Dedifferentiated amniotic fluid mesenchymal stem cell (primary cell): ENCODE results near the gene SAE1.
"Not testable (repeated sequence)": the region's sequence is repeated elsewhere in the genome, so short reads cannot be mapped to it uniquely, and the experiment has no call there.

Experiments used
- DNase-seq: peaks from one replicate; pipeline ENCODE4 v3.0.0-alpha.2; 2016; ENCODE audit errors: extremely low spot score

SAE1 gene

GRCh38 chr19:47130589-47131227 is at the start of gene SAE1:
Gene SAE1 (plus strand): TSS chr19:47130835. CDS start chr19:47130931, 96 bp downstream.
- peak; percentile 97 for DNase-seq

DNA sequence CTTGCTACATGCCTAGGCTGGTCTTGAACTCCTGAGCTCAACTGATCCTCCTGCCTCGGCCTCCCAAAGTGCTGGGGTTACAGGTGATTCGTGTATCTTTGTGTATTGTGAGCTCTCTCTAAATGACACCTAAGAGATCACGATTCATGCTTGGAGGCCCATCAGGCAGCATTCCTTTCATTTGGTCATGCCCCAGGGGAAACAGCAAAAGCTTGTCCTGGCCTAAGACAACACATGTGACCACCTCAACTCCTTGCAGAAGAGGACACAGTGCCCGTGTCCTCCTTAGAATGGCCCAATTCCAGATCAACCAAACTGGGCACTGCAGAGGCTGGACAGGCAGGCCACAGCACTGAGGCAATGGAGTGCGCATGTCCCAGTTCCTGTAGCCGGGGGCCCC is 49.5 kb upstream of the SAE1 start:
- no peak for DNase-seq

DNA sequence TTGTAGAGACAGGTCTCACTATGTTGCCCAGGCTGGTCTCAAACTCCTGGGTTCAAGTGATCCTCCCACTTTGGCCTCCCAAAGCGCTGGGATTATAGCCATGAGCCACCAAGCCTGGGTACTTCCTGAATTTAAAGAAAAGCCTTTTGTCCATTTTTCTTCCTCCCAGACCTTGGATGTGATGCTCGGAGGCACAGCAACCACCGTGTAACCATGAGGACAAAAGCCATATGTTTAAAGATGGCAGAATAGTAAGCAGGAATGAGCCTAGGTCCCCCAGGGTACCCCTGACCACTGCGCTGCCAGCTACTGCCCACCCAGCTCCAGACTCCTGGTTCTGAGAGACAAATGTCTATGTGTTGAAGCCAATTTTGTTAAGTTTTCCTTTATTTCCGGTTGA is 48.1 kb upstream of the SAE1 start:
- DNase-seq = no peak

- no peak for DNase-seq
Observed at GRCh38 chr19:47084879-47085439, 45.7 kb upstream of the SAE1 start.

- DNase-seq = no peak
Observed at GRCh38 chr19:47086280-47086679, 44.4 kb upstream of the SAE1 start.

DNA sequence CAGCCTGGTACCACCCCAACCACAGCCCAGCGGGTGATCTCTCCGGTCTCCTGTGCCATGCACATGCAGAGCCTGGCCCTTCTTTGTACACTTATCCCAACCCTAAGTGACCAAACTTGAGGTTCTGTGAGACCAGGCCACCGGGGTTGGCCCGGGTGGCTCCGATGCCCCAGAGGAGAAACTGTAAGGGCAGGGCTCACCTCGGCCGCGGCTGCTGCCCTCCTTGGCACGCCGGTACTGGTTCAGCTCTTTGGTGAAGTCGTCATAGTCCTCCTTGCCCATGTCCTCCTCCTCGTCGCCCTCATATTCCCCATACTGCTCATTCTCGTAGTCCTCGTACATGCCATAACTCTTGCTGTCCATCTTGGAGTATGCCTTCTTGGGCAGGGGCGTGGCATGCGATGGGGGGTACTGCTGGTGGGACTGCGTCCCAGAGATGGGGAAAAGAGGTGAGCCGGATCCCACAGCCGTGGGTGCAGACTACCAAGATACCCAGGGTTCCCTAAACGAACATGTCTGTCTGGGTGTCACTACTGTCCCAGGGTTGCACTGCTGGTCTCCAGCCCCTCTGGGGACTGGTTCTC is 40.8 kb upstream of the SAE1 start:
- no peak for DNase-seq

- DNase-seq = no peak
Observed at GRCh38 chr19:47093254-47093653, 37.4 kb upstream of the SAE1 start.

DNA sequence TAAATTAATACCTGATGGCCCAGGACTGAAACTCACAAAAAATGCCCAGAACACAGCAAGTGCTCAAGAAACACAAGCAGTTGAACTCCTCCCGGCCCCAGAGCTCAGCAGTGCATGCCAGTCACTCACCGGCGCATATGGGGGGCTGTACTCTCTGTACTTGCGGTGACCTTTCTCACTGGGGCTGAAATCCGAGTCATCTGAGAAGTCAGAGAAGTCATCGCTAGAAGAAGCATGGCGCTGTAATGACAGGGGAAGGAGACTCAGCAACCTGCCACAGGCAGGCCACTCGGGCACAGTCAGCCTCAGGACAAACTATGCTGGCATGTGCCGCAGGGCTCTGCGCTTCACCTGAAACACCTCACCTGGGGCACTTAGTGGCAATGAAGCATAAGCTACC is 36.8 kb upstream of the SAE1 start:
- no peak for DNase-seq

GRCh38 chr19:47094557-47095475 is 35.8 kb upstream of the SAE1 start:
- DNase-seq = no peak

DNA sequence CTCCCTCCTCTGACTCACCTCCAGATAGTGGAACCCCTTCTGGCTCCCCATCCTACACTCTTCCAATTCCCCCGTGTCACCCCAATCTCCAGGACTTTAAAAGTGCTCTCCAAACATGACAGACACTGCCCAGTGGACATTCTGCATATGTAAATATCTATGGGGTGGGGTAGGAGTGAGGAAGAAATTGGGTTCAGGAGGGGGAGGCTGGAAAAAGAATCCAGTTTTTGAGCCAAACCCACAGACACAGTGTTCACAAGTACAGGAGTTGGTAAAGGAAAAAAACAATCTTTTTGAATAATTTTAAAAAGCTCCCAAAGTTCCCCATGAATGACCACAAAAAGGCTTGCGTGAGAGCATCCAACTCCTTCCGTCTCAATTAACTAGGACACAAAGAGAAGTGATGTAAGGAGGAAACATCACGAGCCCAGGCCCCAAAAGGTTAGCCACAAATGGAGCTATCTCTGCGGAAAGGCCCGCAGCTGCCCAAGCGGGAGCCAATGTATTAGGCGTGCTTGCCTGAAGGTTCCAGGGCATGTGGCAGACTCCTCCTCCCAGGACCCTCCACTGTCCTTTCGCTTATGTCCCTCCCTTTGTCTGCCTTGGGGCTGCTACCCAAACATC is 35.0 kb upstream of the SAE1 start:
- no peak for DNase-seq

- DNase-seq = no peak
Observed at GRCh38 chr19:47096100-47096704, 34.4 kb upstream of the SAE1 start.

- DNase-seq = no peak
Observed at GRCh38 chr19:47096721-47097120, 33.9 kb upstream of the SAE1 start.

DNA sequence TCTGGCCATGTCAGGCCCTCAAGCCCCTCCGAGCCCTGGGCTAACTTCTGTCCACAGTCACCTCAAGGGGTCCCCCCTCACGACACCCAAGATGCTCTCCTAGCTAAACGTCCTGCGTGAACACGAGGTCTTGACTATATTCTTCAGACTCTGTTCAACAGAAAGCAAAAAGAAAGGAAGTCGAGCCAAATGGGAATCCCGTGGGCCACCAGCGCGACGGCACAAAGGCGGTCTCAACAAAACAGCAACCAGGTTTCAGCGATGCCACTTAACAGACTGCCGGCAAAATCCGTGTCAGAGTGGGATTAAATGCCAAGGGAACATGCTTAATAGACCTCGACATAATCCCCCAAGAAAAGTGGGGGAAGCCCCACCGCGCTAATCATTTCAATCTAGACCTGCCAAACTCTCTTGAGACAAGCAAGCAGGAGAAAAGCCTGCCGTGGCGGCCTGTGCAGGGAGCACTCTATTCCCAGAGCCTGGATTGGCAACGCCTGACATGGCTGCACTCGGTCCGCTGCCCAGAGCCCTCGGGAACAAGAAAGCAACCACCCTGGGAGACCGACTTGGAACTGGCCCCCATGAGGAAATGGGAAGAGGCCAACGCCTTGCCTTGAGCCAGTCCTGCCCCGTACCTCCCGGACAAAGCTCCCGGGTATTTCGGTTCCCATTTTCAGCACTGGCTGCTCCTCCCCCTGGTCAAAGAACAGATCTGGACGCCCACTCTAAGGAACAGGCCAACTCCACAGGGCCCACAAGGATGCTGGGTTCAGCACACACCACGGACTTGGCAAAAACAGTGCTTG is 33.0 kb upstream of the SAE1 start:
- no peak for DNase-seq

DNA sequence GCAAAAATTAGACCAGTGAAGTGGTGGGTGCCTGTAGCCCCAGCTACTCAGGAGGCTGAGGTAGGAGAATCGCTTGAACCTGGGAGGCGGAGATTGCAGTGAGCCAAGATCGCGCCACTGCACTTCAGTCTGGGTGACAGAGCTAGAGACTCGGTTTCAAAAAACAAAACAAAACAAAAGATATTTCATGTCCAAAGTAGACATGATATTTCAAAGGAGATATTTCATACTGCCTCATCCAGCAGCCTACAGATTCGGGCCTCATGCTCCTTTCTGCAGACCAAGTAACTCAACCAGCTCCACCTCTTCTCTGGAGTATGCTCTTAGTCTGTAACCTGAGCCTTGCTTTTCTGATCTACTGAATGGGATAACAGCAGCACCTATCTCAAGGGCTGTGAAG is 32.0 kb upstream of the SAE1 start:
- DNase-seq = no peak

DNA sequence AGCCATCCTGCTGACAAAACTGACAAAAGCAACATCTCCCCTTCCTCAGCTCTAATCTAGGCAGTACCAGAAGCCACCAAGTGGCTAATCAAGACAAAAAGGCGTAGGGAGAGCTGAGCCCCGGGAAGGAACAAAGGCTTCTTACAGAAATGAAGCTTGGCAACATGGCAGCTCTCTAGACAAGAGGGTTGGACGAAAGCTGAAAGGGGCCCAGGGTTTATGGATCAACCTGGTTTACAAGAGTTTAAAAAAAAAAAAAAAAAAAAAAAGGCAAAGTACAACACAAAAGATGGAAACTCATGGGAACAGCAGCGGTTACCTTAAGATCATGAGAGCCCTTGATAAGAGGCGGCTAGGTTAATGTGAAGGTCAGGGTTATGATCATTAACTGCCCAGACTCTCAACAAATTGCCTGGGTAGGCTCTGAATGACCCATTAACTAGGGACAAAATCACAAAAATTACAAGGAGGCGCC is 31.0 kb upstream of the SAE1 start:
- no peak for DNase-seq

- DNase-seq = no peak
Observed at GRCh38 chr19:47100290-47100689, 30.3 kb upstream of the SAE1 start.

GRCh38 chr19:47101116-47101515 is 29.5 kb upstream of the SAE1 start:
- not testable (repeated sequence) for DNase-seq

- no peak for DNase-seq
Observed at GRCh38 chr19:47102346-47103060, 28.1 kb upstream of the SAE1 start.

DNA sequence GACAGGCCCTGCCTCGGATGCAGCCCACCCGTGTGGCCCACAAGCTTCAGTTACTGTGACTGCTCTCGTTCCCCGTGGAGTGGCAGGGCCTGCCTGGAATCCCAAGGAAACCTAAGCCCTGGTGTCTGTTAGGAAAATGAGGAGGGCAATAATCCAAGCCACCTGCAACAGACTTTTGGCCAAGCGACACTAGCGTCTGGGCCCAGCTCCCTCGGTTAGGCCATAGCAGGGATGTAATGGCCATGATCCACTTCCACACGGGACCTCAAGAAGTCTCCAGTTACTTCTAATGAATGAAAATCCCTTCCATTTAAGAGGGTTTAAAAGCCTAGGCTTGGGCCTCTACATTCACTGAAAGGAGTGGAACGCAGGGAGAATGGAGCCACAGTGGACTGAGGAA is 26.0 kb upstream of the SAE1 start:
- DNase-seq = no peak

- no peak for DNase-seq
Observed at GRCh38 chr19:47105874-47106273, 24.8 kb upstream of the SAE1 start.
